HepG2 (cell line): ENCODE data around the gene FZD7.

Source experiments
- HOXA9 ChIP-seq: sonication (generic); formaldehyde crosslinking; IDR thresholded peaks from 2 replicates; pipeline ENCODE4 v1.8.1; 2022; ENCODE audit warnings: missing genetic modification reagents, mild to moderate bottlenecking, moderate library complexity, borderline replicate concordance
- KLF13 ChIP-seq: sonication (generic); formaldehyde crosslinking; IDR thresholded peaks from 2 replicates; pipeline ENCODE4 v1.4.0; 2020; ENCODE audit warnings: mild to moderate bottlenecking, missing genetic modification reagents
- RELA ChIP-seq: sonication (generic); formaldehyde crosslinking; IDR thresholded peaks from 2 replicates; pipeline ENCODE4 v1.4.0; 2020; ENCODE audit warnings: missing genetic modification reagents
- SUZ12 ChIP-seq: fragments of 150-350 bp; IDR thresholded peaks from 2 replicates; pipeline ENCODE4 v1.6.1; 2014; ENCODE audit warnings: low read depth, low read length
- ZNF615 ChIP-seq: sonication (generic); formaldehyde crosslinking; IDR thresholded peaks from 2 replicates; pipeline ENCODE4 v1.5.0; 2020; ENCODE audit warnings: mild to moderate bottlenecking, missing genetic modification reagents, borderline replicate concordance
- TF ChIP-seq, protein P1 (sequence below): sonication (generic); formaldehyde crosslinking; IDR thresholded peaks from 2 replicates; pipeline ENCODE4 v1.4.0; 2020; ENCODE audit warnings: missing genetic modification reagents
- TF ChIP-seq, protein P2 (sequence below): IDR thresholded peaks from 2 replicates; pipeline ENCODE4 v1.6.1; 2012; ENCODE audit warnings: inconsistent platforms

GRCh38 chr2:202024871-202025270 is 8.8 kb upstream of the FZD7 start:
- TF ChIP-seq HOXA9 (no peak), KLF13 (CRISPR knock-in tag) (no peak), RELA (CRISPR knock-in tag) (no peak), ZNF615 (CRISPR knock-in tag) (no peak), SUZ12 (no peak)
- TF ChIP-seq, protein P1, sequence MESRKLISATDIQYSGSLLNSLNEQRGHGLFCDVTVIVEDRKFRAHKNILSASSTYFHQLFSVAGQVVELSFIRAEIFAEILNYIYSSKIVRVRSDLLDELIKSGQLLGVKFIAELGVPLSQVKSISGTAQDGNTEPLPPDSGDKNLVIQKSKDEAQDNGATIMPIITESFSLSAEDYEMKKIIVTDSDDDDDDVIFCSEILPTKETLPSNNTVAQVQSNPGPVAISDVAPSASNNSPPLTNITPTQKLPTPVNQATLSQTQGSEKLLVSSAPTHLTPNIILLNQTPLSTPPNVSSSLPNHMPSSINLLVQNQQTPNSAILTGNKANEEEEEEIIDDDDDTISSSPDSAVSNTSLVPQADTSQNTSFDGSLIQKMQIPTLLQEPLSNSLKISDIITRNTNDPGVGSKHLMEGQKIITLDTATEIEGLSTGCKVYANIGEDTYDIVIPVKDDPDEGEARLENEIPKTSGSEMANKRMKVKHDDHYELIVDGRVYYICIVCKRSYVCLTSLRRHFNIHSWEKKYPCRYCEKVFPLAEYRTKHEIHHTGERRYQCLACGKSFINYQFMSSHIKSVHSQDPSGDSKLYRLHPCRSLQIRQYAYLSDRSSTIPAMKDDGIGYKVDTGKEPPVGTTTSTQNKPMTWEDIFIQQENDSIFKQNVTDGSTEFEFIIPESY (CRISPR knock-in tag): no peak
- TF ChIP-seq, protein P2, sequence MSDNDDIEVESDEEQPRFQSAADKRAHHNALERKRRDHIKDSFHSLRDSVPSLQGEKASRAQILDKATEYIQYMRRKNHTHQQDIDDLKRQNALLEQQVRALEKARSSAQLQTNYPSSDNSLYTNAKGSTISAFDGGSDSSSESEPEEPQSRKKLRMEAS: no peak
